ENCODE results near the gene HAUS8. TPM values are rescaled to one million over a fixed set of nuclear protein-coding genes. Genes with fewer than 3 reads are reported as not detected.

The HAUS8 gene
- total and polyA plus RNA-seq, 9 of the 15 experiments (the other 6 are each of a cell fraction or from before 2014, with no cell fraction given), result 20.5 to 53.2 (median 36.0) TPM

GRCh38 chr19:17025361-17025760 lies 49.9 kb downstream of the HAUS8 start:
- ATAC-seq (no peak), FAIRE-seq (no peak), DNase-seq (ENCODE audit: extremely low read depth in 1 of 4, low spot score in 3 of 4) (no peak)
- no peaks in the 10 kb centered on the region for H4K20me1 ChIP-seq (replicated peaks; ENCODE audit: control insufficient read depth, insufficient read depth, low read length)
- ChIA-PET POLR2A (interaction anchor here (0.6 kb wide), 1 partner anchor 245 kb away, joined by 3 read pairs; no protein-coding TSS in a partner anchor), CTCF (ENCODE audit: low intra/inter-chr PET ratio) (no interaction called here)
- H3K4me1 ChIP-seq (replicated peaks in 1 of 2; ENCODE audit: control insufficient read depth in 2 of 2, insufficient read depth in 2 of 2, low read length in 2 of 2), result peaks cover 0 to 3% of the 10 kb centered on the region in 2 experiments; a peak in 2 of 5 replicates
- no peaks in the 10 kb centered on the region for H3K79me2 ChIP-seq (ENCODE audit: control insufficient read depth, insufficient read depth, low read length)
- 5% methylated on average over 6 of the region's 6 CpGs for WGBS (ENCODE audit: insufficient coverage, low coverage, missing lambda C conversion rate)
- H3K9me1 ChIP-seq (ENCODE audit: control insufficient read depth, insufficient read depth, low read length), result no peaks in the 10 kb centered on the region
- H3K9ac ChIP-seq (ENCODE audit: insufficient read depth in 1 of 2, low read depth in 2 of 2, low read length in 2 of 2), result no peak overlapping the region
- BruUV-seq (replicated peaks), result no TSS peak
- H3K27ac ChIP-seq (ENCODE audit: extremely low read depth, low read depth, low read length), result no peak overlapping the region
- in situ Hi-C loops (cut with MboI), result no loop called here
- H2AFZ ChIP-seq (ENCODE audit: low read depth, low read length), result no peak overlapping the region
- H3K36me3 ChIP-seq (ENCODE audit: control insufficient read depth, insufficient read depth, low read length), result no peaks in the 10 kb centered on the region
- H3K27me3 ChIP-seq (ENCODE audit: control insufficient read depth in 2 of 2, insufficient read depth in 2 of 2, low read length in 2 of 2), result peaks cover 19 to 38% of the 10 kb centered on the region in 2 experiments; a peak in 4 of 5 replicates
- H3K4me3 ChIP-seq, result no peak overlapping the region
- no peak overlapping the region for H3K4me2 ChIP-seq (ENCODE audit: insufficient read depth, low read length)
- intact Hi-C loops (cut with micrococcal nuclease), result no loop called here
- H3K9me3 ChIP-seq (replicated peaks; ENCODE audit: control insufficient read depth, insufficient read depth, low read depth, low read length), result peaks cover 2% of the 10 kb centered on the region; the same call in 1 of the 2 replicates
- TF ChIP-seq YBX1 (IDR thresholded peaks at IDR 0.05) (no peak), ZNF384 (IDR thresholded peaks at IDR 0.05; ENCODE audit: low read depth, low read length) (no peak), SP2 (IDR thresholded peaks at IDR 0.05; ENCODE audit: extremely low read depth, low read depth, low read length, poor library complexity, severe bottlenecking) (no peak), CSDE1 (IDR thresholded peaks at IDR 0.05) (no peak), DIDO1 (tag; IDR thresholded peaks at IDR 0.05; ENCODE audit: low read depth) (no peak), MCM2 (IDR thresholded peaks at IDR 0.05; ENCODE audit: low read depth) (no peak), POLR2B (IDR thresholded peaks at IDR 0.05; ENCODE audit: low read depth, partially characterized antibody) (no peak), KLF10 (CRISPR knock-in tag; IDR thresholded peaks at IDR 0.05) (no peak), PTRF (tag; IDR thresholded peaks at IDR 0.05) (no peak), CHCHD3 (CRISPR knock-in tag; IDR thresholded peaks at IDR 0.05) (no peak), HOXB6 (CRISPR knock-in tag; IDR thresholded peaks at IDR 0.05; ENCODE audit: borderline replicate concordance) (no peak), MCM5 (IDR thresholded peaks at IDR 0.05; ENCODE audit: low read depth) (no peak), NUFIP1 (IDR thresholded peaks at IDR 0.05; ENCODE audit: partially characterized antibody) (no peak), FOXO4 (CRISPR knock-in tag; IDR thresholded peaks at IDR 0.05) (no peak), ZNF655 (CRISPR knock-in tag; IDR thresholded peaks at IDR 0.05) (no peak)
- TF ChIP-seq, protein P1, sequence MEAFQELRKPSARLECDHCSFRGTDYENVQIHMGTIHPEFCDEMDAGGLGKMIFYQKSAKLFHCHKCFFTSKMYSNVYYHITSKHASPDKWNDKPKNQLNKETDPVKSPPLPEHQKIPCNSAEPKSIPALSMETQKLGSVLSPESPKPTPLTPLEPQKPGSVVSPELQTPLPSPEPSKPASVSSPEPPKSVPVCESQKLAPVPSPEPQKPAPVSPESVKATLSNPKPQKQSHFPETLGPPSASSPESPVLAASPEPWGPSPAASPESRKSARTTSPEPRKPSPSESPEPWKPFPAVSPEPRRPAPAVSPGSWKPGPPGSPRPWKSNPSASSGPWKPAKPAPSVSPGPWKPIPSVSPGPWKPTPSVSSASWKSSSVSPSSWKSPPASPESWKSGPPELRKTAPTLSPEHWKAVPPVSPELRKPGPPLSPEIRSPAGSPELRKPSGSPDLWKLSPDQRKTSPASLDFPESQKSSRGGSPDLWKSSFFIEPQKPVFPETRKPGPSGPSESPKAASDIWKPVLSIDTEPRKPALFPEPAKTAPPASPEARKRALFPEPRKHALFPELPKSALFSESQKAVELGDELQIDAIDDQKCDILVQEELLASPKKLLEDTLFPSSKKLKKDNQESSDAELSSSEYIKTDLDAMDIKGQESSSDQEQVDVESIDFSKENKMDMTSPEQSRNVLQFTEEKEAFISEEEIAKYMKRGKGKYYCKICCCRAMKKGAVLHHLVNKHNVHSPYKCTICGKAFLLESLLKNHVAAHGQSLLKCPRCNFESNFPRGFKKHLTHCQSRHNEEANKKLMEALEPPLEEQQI (IDR thresholded peaks at IDR 0.05), result no peak
- TF ChIP-seq, protein P2, sequence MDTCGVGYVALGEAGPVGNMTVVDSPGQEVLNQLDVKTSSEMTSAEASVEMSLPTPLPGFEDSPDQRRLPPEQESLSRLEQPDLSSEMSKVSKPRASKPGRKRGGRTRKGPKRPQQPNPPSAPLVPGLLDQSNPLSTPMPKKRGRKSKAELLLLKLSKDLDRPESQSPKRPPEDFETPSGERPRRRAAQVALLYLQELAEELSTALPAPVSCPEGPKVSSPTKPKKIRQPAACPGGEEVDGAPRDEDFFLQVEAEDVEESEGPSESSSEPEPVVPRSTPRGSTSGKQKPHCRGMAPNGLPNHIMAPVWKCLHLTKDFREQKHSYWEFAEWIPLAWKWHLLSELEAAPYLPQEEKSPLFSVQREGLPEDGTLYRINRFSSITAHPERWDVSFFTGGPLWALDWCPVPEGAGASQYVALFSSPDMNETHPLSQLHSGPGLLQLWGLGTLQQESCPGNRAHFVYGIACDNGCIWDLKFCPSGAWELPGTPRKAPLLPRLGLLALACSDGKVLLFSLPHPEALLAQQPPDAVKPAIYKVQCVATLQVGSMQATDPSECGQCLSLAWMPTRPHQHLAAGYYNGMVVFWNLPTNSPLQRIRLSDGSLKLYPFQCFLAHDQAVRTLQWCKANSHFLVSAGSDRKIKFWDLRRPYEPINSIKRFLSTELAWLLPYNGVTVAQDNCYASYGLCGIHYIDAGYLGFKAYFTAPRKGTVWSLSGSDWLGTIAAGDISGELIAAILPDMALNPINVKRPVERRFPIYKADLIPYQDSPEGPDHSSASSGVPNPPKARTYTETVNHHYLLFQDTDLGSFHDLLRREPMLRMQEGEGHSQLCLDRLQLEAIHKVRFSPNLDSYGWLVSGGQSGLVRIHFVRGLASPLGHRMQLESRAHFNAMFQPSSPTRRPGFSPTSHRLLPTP (IDR thresholded peaks at IDR 0.05; ENCODE audit: borderline replicate concordance, extremely low read depth, insufficient read length), result no peak
